Tibial nerve (tissue), 4 donors: ENCODE data around the gene ZNF740. TPM values are rescaled to one million over a fixed set of nuclear protein-coding genes. Genes with fewer than 3 reads are reported as not detected.

Source experiments
- DNase-seq, 2 donors: peaks; one replicate each; pipeline ENCODE4 v3.0.0-alpha.2; 2019; ENCODE audit warnings: low spot score in 2 of 2
- H3K27ac ChIP-seq, 4 donors: fragments of 200-600 bp; sonication (generic) in 3 of 4; one replicate each; pipeline ENCODE4 v1.5.1; 2017 to 2019; ENCODE audit warnings: mild to moderate bottlenecking in 1 of 4
- H3K27me3 ChIP-seq, 2 donors: fragments of 200-600 bp; sonication (generic) in 1 of 2; one replicate each; pipeline versions ENCODE4 v1.5.1 to v1.6.0; 2017 to 2019
- H3K36me3 ChIP-seq, 3 donors: fragments of 200-600 bp; sonication (generic); one replicate each; pipeline ENCODE4 v1.5.1; 2018 to 2019
- H3K4me1 ChIP-seq, 4 donors: fragments of 200-600 bp; sonication (generic) in 3 of 4; one replicate each; pipeline ENCODE4 v1.5.1; 2017 to 2019
- H3K4me3 ChIP-seq, 4 donors: fragments of 200-600 bp; sonication (generic) in 3 of 4; one replicate each; pipeline ENCODE4 v1.5.1; 2017 to 2019; ENCODE audit warnings: mild to moderate bottlenecking in 1 of 4, moderate library complexity in 1 of 4
- H3K9me3 ChIP-seq, 4 donors: fragments of 200-600 bp; sonication (generic) in 3 of 4; one replicate each; pipeline ENCODE4 v1.5.1; 2017 to 2019
- CTCF ChIP-seq, 5 experiments: fragments of 200-600 bp in 3 of 5; fragments of 450-650 bp in 2 of 5; sonication (generic) in 3 of 5; IDR thresholded peaks; one replicate each; pipeline ENCODE4 v1.5.1; 2016 to 2019; ENCODE audit warnings: antibody characterized with exemption in 5 of 5, mild to moderate bottlenecking in 3 of 5, moderate library complexity in 2 of 5
- EP300 ChIP-seq, 2 donors: sonication (generic); formaldehyde crosslinking; IDR thresholded peaks; one replicate each; pipeline ENCODE4 v1.6.1; 2017; ENCODE audit warnings: antibody characterized with exemption in 2 of 2, mild to moderate bottlenecking in 1 of 2
- POLR2A ChIP-seq, 2 donors: fragments of 450-650 bp; IDR thresholded peaks; one replicate each; pipeline ENCODE4 v1.6.1; 2017; ENCODE audit warnings: antibody characterized with exemption in 2 of 2, mild to moderate bottlenecking in 2 of 2, moderate library complexity in 2 of 2
- WGBS, 2 donors: methylation state at CpG; one replicate each; pipeline ENCODE4 v1.1.5; 2018; 5-methylcytosine and 5-hydroxymethylcytosine counted together
- total RNA-seq, 4 donors: library from RNA; depleted of rRNA; stranded (reverse); fragments of >200 nt; gene quantifications; one replicate each; pipeline ENCODE4 v1.1.0, GENCODE V29; 2016

The ZNF740 gene
- total RNA-seq, 4 donors from 2014 or later, result 10.2 to 67.7 (median 22.7) TPM

- Histone ChIP-seq H3K4me1 (peaks cover 0 to 61% (median 25%) of the 10 kb centered on the region in 4 donors), H3K27me3 (no peaks in the 10 kb centered on the region), H3K36me3 (peaks cover 0 to 77% (median 16%) of the 10 kb centered on the region in 3 donors), H3K4me3 (no peak overlapping the region), H3K27ac (no peak overlapping the region), H3K9me3 (no peaks in the 10 kb centered on the region)
- DNase-seq, result no peak
- TF ChIP-seq POLR2A (IDR thresholded peaks at IDR 0.05) (no peak), EP300 (IDR thresholded peaks at IDR 0.05) (no peak), CTCF (IDR thresholded peaks at IDR 0.05) (no peak)
- WGBS, 2 donors, result 84 to 96% methylated on average over 6 of the region's 6 CpGs
These were observed 4.3 kb downstream of the ZNF740 start for GRCh38 chr12:53184828-53185227.

GRCh38 chr12:53185582-53186153, 5.1 kb downstream of the ZNF740 start:
- no peak for DNase-seq
- WGBS, 2 donors, result 89 to 98% methylated on average over 3 of the region's 3 CpGs
- H3K36me3 ChIP-seq, result peaks cover 0 to 83% (median 16%) of the 10 kb centered on the region in 3 donors

GRCh38 chr12:53186745-53187144, 6.2 kb downstream of the ZNF740 start:
- H3K4me3 ChIP-seq, result no peak overlapping the region
- 74 to 84% methylated on average over 4 of the region's 4 CpGs for WGBS, 2 donors
- peaks cover 0 to 91% (median 16%) of the 10 kb centered on the region in 3 donors for H3K36me3 ChIP-seq
- H3K4me1 ChIP-seq, result peaks cover 0 to 61% (median 20%) of the 10 kb centered on the region in 4 donors
- H3K27ac ChIP-seq, result no peak overlapping the region
- no peaks in the 10 kb centered on the region for H3K27me3 ChIP-seq
- TF ChIP-seq EP300 (IDR thresholded peaks at IDR 0.05), result no peak
- no peak for TF ChIP-seq POLR2A (IDR thresholded peaks at IDR 0.05)
- TF ChIP-seq CTCF (IDR thresholded peaks at IDR 0.05), result no peak
- H3K9me3 ChIP-seq, result no peaks in the 10 kb centered on the region
- DNase-seq, result no peak

More at GRCh38 chr12:53185582-53186153, 5.1 kb downstream of the ZNF740 start:
- no peak overlapping the region for H3K27ac ChIP-seq
- TF ChIP-seq CTCF (IDR thresholded peaks at IDR 0.05) (no peak), EP300 (IDR thresholded peaks at IDR 0.05) (no peak), POLR2A (IDR thresholded peaks at IDR 0.05) (no peak)
- peaks cover 0 to 67% (median 26%) of the 10 kb centered on the region in 4 donors for H3K4me1 ChIP-seq
- no peak overlapping the region for H3K4me3 ChIP-seq
- no peaks in the 10 kb centered on the region for H3K9me3 ChIP-seq
- no peaks in the 10 kb centered on the region for H3K27me3 ChIP-seq

- Histone ChIP-seq H3K9me3 (no peaks in the 10 kb centered on the region), H3K4me3 (no peak overlapping the region), H3K36me3 (peaks cover 0 to 91% (median 16%) of the 10 kb centered on the region in 3 donors), H3K4me1 (peaks cover 0 to 56% (median 14%) of the 10 kb centered on the region in 4 donors), H3K27me3 (no peaks in the 10 kb centered on the region), H3K27ac (no peak overlapping the region)
- TF ChIP-seq CTCF (IDR thresholded peaks at IDR 0.05) (no peak), POLR2A (IDR thresholded peaks at IDR 0.05) (no peak), EP300 (IDR thresholded peaks at IDR 0.05) (no peak)
- no peak for DNase-seq
- 81 to 82% methylated on average over 15 of the region's 15 CpGs for WGBS, 2 donors
These were observed 6.8 kb downstream of the ZNF740 start for GRCh38 chr12:53187145-53187899.
